GM12864 (cell line): Measurements from ENCODE around the gene SLC31A1.

ENCODE experiments used
- DNase-seq: peaks from one replicate; pipeline ENCODE4 v3.0.0-alpha.2; 2011; ENCODE audit warnings: low read depth
- H3K4me3 ChIP-seq: 2 replicates; pipeline ENCODE4 v1.5.1; 2011; ENCODE audit warnings: mild to moderate bottlenecking, low read depth, low read length, control low read depth
- CTCF ChIP-seq: IDR thresholded peaks from 2 replicates; pipeline ENCODE4 v1.5.1; 2011; ENCODE audit warnings: low read depth, mild to moderate bottlenecking, moderate library complexity, low read length, control low read depth, inconsistent platforms; ENCODE audit errors: missing control alignments

SLC31A1 gene

GRCh38 chr9:113221003-113221799, at the start of gene SLC31A1, which contains the start of gene FKBP15:
TSS of gene SLC31A1 (plus strand) at chr9:113221544. CDS start at chr9:113256149, 34,605 bp downstream.
TSS of gene FKBP15 (minus strand) at chr9:113221277. CDS start at chr9:113221243, 34 bp downstream.
- no peak for TF ChIP-seq CTCF
- DNase-seq: peak; percentile 95
- H3K4me3 ChIP-seq: peak within 1 kb of the TSS; percentile 93

- DNase-seq: no peak
- no peak overlapping the region for H3K4me3 ChIP-seq
- TF ChIP-seq CTCF: no peak
Observed at GRCh38 chr9:113173341-113173740, 48.0 kb upstream of the SLC31A1 start.

- no peak for DNase-seq
- no peak for TF ChIP-seq CTCF
- no peak overlapping the region for H3K4me3 ChIP-seq
Observed at GRCh38 chr9:113176803-113177202, 44.5 kb upstream of the SLC31A1 start.

GRCh38 chr9:113177251-113177650, 44.1 kb upstream of the SLC31A1 start:
- no peak for TF ChIP-seq CTCF
- no peak for DNase-seq
- H3K4me3 ChIP-seq: no peak overlapping the region

GRCh38 chr9:113178087-113178486, 43.3 kb upstream of the SLC31A1 start:
- H3K4me3 ChIP-seq: no peak overlapping the region
- DNase-seq: no peak
- no peak for TF ChIP-seq CTCF

- TF ChIP-seq CTCF: no peak
Observed at GRCh38 chr9:113179839-113180238, 41.5 kb upstream of the SLC31A1 start.

GRCh38 chr9:113181165-113181564, 40.2 kb upstream of the SLC31A1 start:
- H3K4me3 ChIP-seq: no peak overlapping the region
- no peak for DNase-seq
- no peak for TF ChIP-seq CTCF

More at GRCh38 chr9:113179839-113180238, 41.5 kb upstream of the SLC31A1 start:
- H3K4me3 ChIP-seq: no peak overlapping the region
- DNase-seq: no peak
